Measurements from ENCODE around the gene ADAT3. TPM values are rescaled to one million over a fixed set of nuclear protein-coding genes. Genes with fewer than 3 reads are reported as not detected.

ADAT3 gene
- total and polyA plus RNA-seq, 2 of the 4 experiments (the other 2 are of a cell fraction), result 0.36 to 2.8 TPM

- in situ Hi-C loops (cut with MboI; ENCODE audit: low sequenced_read_pairs), result no loop called here
- Histone ChIP-seq H4K91ac (ENCODE audit: insufficient read depth, low read depth, low read length) (no peak overlapping the region), H3K36me3 (ENCODE audit: control insufficient read depth, insufficient read depth, low read length) (no peaks in the 10 kb centered on the region), H3K9ac (ENCODE audit: low read depth, low read length) (no peak overlapping the region), H3K18ac (ENCODE audit: low read depth, low read length) (no peak overlapping the region), H2BK120ac (ENCODE audit: low read depth, low read length) (no peak overlapping the region), H4K8ac (ENCODE audit: low read depth in 2 of 2, low read length in 2 of 2) (no peak overlapping the region), H4K5ac (ENCODE audit: low read depth, low read length) (no peak overlapping the region), H3K4me3 (ENCODE audit: insufficient read depth, low read depth, low read length) (no peak overlapping the region), H2AFZ (replicated peaks; ENCODE audit: low read length, poor library complexity) (no peak overlapping the region), H4K20me1 (ENCODE audit: insufficient read depth, low read length) (no peaks in the 10 kb centered on the region), H3K4me2 (ENCODE audit: low read depth, low read length) (no peak overlapping the region), H3K79me1 (ENCODE audit: low read depth in 1 of 2, low read length in 2 of 2) (no peaks in the 10 kb centered on the region), H2BK5ac (ENCODE audit: low read depth, low read length, poor library complexity, severe bottlenecking) (no peak overlapping the region), H3K27ac (ENCODE audit: insufficient read depth, low read length) (no peak overlapping the region), H3K9me3 (ENCODE audit: control insufficient read depth, insufficient read depth, low read length) (no peaks in the 10 kb centered on the region; the same call in 1 of the 2 replicates), H3K23ac (ENCODE audit: low read depth, low read length) (no peak overlapping the region), H3K9me1 (ENCODE audit: insufficient read depth, low read length) (no peaks in the 10 kb centered on the region), H3K4me1 (ENCODE audit: control insufficient read depth, insufficient read depth, low read length) (peaks cover 6% of the 10 kb centered on the region), H2BK15ac (ENCODE audit: low read depth, low read length) (no peak overlapping the region), H3K4ac (ENCODE audit: low read depth, low read length) (no peak overlapping the region), H3K27me3 (ENCODE audit: control insufficient read depth, insufficient read depth, low read length) (no peaks in the 10 kb centered on the region), H2AK9ac (replicated peaks; ENCODE audit: low read depth, low read length, poor library complexity) (no peak overlapping the region), H2BK20ac (ENCODE audit: low read depth, low read length) (no peak overlapping the region), H2AK5ac (ENCODE audit: low read depth, low read length) (no peak overlapping the region), H3K14ac (replicated peaks; ENCODE audit: low read depth, low read length) (no peak overlapping the region), H3K56ac (ENCODE audit: extremely low read depth, insufficient read depth, low read length) (no peak overlapping the region)
- DNase-seq (no peak), ATAC-seq (ENCODE audit: low read depth) (no peak)
- CTCF ChIA-PET, result no interaction called here
- dilution Hi-C loops (cut with HindIII; ENCODE audit: low sequenced_read_pairs, unreplicated experiment), result no loop called here
- TF ChIP-seq SMC3 (IDR thresholded peaks at IDR 0.05; ENCODE audit: low read depth, low read length) (no peak), CEBPB (IDR thresholded peaks at IDR 0.05; ENCODE audit: low read depth, low read length) (no peak), RFX5 (IDR thresholded peaks at IDR 0.05; ENCODE audit: low read depth, low read length) (no peak), CHD1 (IDR thresholded peaks at IDR 0.05; ENCODE audit: low read depth, low read length) (no peak), MXI1 (IDR thresholded peaks at IDR 0.05; ENCODE audit: borderline replicate concordance, low read depth, low read length) (no peak), RCOR1 (IDR thresholded peaks at IDR 0.05; ENCODE audit: insufficient replicate concordance, low read length) (no peak), BHLHE40 (IDR thresholded peaks at IDR 0.05; ENCODE audit: low read depth, low read length) (no peak)
- TF ChIP-seq, protein P1, sequence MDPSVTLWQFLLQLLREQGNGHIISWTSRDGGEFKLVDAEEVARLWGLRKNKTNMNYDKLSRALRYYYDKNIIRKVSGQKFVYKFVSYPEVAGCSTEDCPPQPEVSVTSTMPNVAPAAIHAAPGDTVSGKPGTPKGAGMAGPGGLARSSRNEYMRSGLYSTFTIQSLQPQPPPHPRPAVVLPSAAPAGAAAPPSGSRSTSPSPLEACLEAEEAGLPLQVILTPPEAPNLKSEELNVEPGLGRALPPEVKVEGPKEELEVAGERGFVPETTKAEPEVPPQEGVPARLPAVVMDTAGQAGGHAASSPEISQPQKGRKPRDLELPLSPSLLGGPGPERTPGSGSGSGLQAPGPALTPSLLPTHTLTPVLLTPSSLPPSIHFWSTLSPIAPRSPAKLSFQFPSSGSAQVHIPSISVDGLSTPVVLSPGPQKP (IDR thresholded peaks at IDR 0.05; ENCODE audit: borderline replicate concordance, low read depth, low read length), result no peak
- no TSS peak for BruUV-seq (replicated peaks)
- 91% methylated on average over 6 of the region's 8 CpGs; no CpG with 5 or more reads in 1 of the 2 experiments for WGBS, 2 experiments (ENCODE audit: extremely low coverage in 2 of 2, insufficient read length in 1 of 2)
- POLR2A ChIA-PET (ENCODE audit: unreplicated experiment), result no interaction called here
- intact Hi-C loops (cut with micrococcal nuclease), result no loop called here
Observed at GRCh38 chr19:1933942-1934341, 28.7 kb downstream of the ADAT3 start.

Measured in IMR-90 (cell line).